Lower lobe of right lung (tissue), 2 donors: ENCODE results near the gene ADGRV1. TPM values are rescaled to one million over a fixed set of nuclear protein-coding genes. Genes with fewer than 3 reads are reported as not detected.

Source experiments
- ATAC-seq, 2 donors: fragments of 200-7000 bp; cut with Tn5 transposase; one replicate each; pipeline ENCODE4 v1.9.1; 2020 to 2022; ENCODE audit warnings: mild to moderate bottlenecking in 2 of 2, moderate library complexity in 2 of 2
- DNase-seq: peaks from one replicate; pipeline ENCODE4 v3.0.0-alpha.2; 2020
- H3K27ac ChIP-seq: fragments of 200-600 bp; one replicate; pipeline ENCODE4 v1.8.0; 2022
- H3K27me3 ChIP-seq: fragments of 200-600 bp; one replicate; pipeline ENCODE4 v1.8.0; 2022; ENCODE audit warnings: low read depth
- H3K36me3 ChIP-seq: fragments of 200-600 bp; one replicate; pipeline ENCODE4 v1.8.0; 2022; ENCODE audit warnings: mild to moderate bottlenecking
- H3K4me1 ChIP-seq: fragments of 200-600 bp; one replicate; pipeline ENCODE4 v1.8.0; 2022
- H3K4me3 ChIP-seq: fragments of 200-600 bp; one replicate; pipeline ENCODE4 v1.8.0; 2022; ENCODE audit warnings: mild to moderate bottlenecking
- H3K9me3 ChIP-seq: fragments of 200-600 bp; one replicate; pipeline ENCODE4 v1.8.0; 2022
- CTCF ChIP-seq: fragments of 200-600 bp; IDR thresholded peaks from one replicate; pipeline ENCODE4 v1.8.0; 2022; ENCODE audit warnings: antibody characterized with exemption, mild to moderate bottlenecking
- intact Hi-C: fragments of 100-400 bp; cut with DNase I; formaldehyde crosslinking; loops from one replicate; pipeline ENCODE4 v1.11.0; 2022
- total RNA-seq: library from RNA; stranded (reverse); fragmentation: NEBNext Ultra II Directional; extraction: Animal tissue kit (Norgen Biotek cat#: 25700); gene quantifications from one replicate; pipeline ENCODE4 v1.2.1, GENCODE V29; 2021
- donor health status: DM: no; HTN: yes; CAD: no; lungs with severe emphysema.

Gene ADGRV1
- total RNA-seq, 1 donor from 2014 or later: 49.7 TPM

- H3K27ac ChIP-seq: no peak overlapping the region
- H3K4me3 ChIP-seq: no peak overlapping the region
- no peak for ATAC-seq
- no peaks in the 10 kb centered on the region for H3K27me3 ChIP-seq
- DNase-seq: no peak
- peaks cover 55% of the 10 kb centered on the region for H3K36me3 ChIP-seq
- H3K4me1 ChIP-seq: no peaks in the 10 kb centered on the region
- no peak for TF ChIP-seq CTCF
- intact Hi-C loops: no loop called here
- H3K9me3 ChIP-seq: no peaks in the 10 kb centered on the region
Measured at GRCh38 chr5:90519081-90519480, 39.5 kb upstream of the ADGRV1 start.

GRCh38 chr5:90528601-90529193 is 29.9 kb upstream of the ADGRV1 start:
- no peak for TF ChIP-seq CTCF
- Histone ChIP-seq H3K4me3 (peak overlapping the region; percentile 78), H3K27ac (peak overlapping the region; percentile 88), H3K9me3 (no peaks in the 10 kb centered on the region), H3K4me1 (peaks cover 42% of the 10 kb centered on the region), H3K27me3 (no peaks in the 10 kb centered on the region), H3K36me3 (peaks cover 12% of the 10 kb centered on the region)
- intact Hi-C loops: no loop called here
- no peak for DNase-seq
- peak; percentile 1 to 8 for ATAC-seq

GRCh38 chr5:90529194-90529938 is 29.2 kb upstream of the ADGRV1 start, which contains the start of gene LYSMD3:
Gene LYSMD3 (minus strand): TSS chr5:90529584. CDS start chr5:90525289, 4,295 bp downstream.
- Histone ChIP-seq H3K36me3 (peaks cover 6% of the 10 kb centered on the region), H3K4me1 (peaks cover 42% of the 10 kb centered on the region), H3K4me3 (peak within 1 kb of the TSS; percentile 78), H3K9me3 (no peaks in the 10 kb centered on the region), H3K27ac (peak within 1 kb of the TSS; percentile 88), H3K27me3 (no peaks in the 10 kb centered on the region)
- ATAC-seq (peak; percentile 99 to 100), DNase-seq (peak; percentile 99)
- TF ChIP-seq CTCF: no peak
- intact Hi-C loops: no loop called here

GRCh38 chr5:90529939-90530677 is 28.5 kb upstream of the ADGRV1 start:
- Histone ChIP-seq H3K27me3 (no peaks in the 10 kb centered on the region), H3K36me3 (no peaks in the 10 kb centered on the region), H3K27ac (peak overlapping the region; percentile 88), H3K4me3 (peak overlapping the region; percentile 78), H3K4me1 (peaks cover 42% of the 10 kb centered on the region), H3K9me3 (no peaks in the 10 kb centered on the region)
- peak; percentile 81 to 87 for ATAC-seq
- intact Hi-C loops: no loop called here
- peak; percentile 72 for TF ChIP-seq CTCF
- DNase-seq: peak; percentile 56

GRCh38 chr5:90530736-90531487 is 27.7 kb upstream of the ADGRV1 start:
- Histone ChIP-seq H3K9me3 (no peaks in the 10 kb centered on the region), H3K4me1 (peaks cover 42% of the 10 kb centered on the region), H3K27me3 (no peaks in the 10 kb centered on the region), H3K27ac (no peak overlapping the region), H3K4me3 (peak overlapping the region; percentile 78), H3K36me3 (no peaks in the 10 kb centered on the region)
- ATAC-seq: no peak
- TF ChIP-seq CTCF: no peak
- intact Hi-C loops: no loop called here
- no peak for DNase-seq
